NCI-H2196 treated with DMSO at 0.1 percent for 48 hours (cell line): Measurements from ENCODE around the gene YIPF3.
"Not testable (repeated sequence)": the region's sequence is repeated elsewhere in the genome, so short reads cannot be mapped to it uniquely, and the experiment has no call there.

Experiments used
- DNase-seq: peaks from one replicate; lab custom pipeline; 2025; ENCODE audit not compliant: unreplicated experiment; lab: John Stamatoyannopoulos, UW

Gene YIPF3

DNA sequence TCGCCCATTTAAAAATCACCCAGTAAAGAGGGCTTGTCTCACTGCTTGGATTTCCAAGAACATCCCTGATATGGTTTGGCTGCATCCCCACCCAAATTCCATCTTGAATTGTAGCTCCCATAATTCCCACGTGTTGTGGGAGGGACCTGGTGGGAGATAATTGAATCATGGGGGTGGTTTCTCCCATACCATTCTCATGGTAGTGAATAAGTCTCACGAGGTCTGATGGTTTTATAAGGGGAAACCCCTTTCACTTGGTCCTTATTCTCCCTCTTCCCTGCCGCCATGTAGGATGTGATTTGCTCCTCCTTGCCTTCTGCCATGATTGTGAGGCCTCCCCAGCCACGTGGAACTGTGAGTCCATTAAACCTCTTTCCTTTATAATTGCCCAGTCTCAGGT, 49.5 kb downstream of the YIPF3 start:
- DNase-seq, result not testable (repeated sequence)

DNA sequence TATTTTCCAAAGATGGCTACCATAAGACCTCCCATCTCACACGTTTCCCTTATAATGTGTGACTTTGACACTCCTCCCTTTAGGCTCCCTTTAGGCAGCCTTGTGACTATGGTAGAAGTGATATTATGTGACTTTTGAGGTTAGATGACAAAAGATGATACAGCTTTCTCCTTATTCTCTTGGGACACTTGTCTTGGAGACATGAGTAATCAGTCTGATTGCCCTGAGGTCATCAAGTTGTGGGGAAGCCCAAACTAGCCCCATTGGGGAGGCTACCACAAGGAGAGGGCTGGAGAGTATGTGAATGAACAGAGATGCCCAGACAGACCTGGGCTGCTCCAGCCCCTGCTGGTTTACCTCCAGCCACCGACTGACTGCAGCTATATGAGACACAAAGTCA, 50.8 kb downstream of the YIPF3 start:
- DNase-seq, result no peak

DNA sequence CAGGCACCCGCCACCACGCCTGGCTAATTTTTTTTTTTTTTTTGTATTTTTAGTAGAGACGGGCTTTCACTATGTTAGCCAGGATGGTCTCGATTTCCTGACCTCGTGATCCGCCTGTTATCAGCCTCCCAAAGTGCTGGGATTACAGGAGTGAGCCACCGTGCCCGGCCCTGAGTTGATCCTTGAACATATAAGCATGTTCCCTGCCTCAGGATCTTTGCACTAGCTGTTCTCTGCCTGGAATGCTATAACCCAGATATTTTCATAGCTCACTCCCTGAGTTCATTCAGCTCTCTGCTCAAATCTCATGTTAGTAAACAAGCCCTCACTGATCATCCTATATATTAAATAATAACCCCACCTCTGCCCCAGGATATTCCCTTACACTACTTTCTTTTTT, 52.4 kb downstream of the YIPF3 start:
- DNase-seq, result no peak

DNA sequence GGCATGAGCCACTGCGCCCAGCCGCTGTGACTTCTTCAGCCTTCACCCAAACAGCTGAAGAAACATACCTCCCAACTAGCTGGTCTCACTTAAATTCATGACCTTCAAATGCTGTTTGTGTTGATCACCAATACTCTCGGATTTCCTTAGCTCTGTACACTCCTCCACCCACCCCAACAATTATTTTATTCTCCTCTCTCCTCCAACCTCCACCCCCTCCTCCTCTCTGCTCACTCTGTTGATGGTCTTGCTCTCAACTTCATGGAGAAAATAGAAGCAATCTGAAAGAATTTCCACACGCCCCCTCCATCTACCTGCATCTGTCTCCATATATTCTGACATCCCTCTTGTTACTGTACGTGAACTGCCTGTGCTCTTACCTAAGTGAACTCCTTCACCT, 54.8 kb downstream of the YIPF3 start:
- no peak for DNase-seq
